WERI-Rb-1 (cell line): ENCODE measurements around the gene ADORA2A.
A peak's percentile ranks its signal among the peaks of the same experiment; 100 is the strongest.

Source experiments
- DNase-seq: peaks from one replicate; pipeline ENCODE4 v3.0.0-alpha.2; 2020
- H3K27ac ChIP-seq: fragments of 250-450 bp; sonication (Bioruptor Pico); 2 replicates; pipeline ENCODE4 v1.5.1; 2020; ENCODE audit warnings: mild to moderate bottlenecking, moderate library complexity
- H3K27me3 ChIP-seq: fragments of 250-450 bp; sonication (Bioruptor Pico); 2 replicates; pipeline ENCODE4 v1.5.1; 2021; ENCODE audit warnings: mild to moderate bottlenecking, low read depth, moderate library complexity; ENCODE audit not compliant: insufficient read depth, severe bottlenecking
- H3K36me3 ChIP-seq: fragments of 250-450 bp; sonication (Bioruptor Pico); 2 replicates; pipeline ENCODE4 v1.5.1; 2020; ENCODE audit warnings: mild to moderate bottlenecking, moderate library complexity
- H3K4me3 ChIP-seq: 2 replicates; pipeline ENCODE4 v1.5.1; 2011; ENCODE audit warnings: low read depth, mild to moderate bottlenecking, control low read depth, low read length
- H3K9me3 ChIP-seq: fragments of 250-450 bp; sonication (Bioruptor Pico); 2 replicates; pipeline ENCODE4 v1.5.1; 2021; ENCODE audit warnings: mild to moderate bottlenecking, moderate library complexity; ENCODE audit not compliant: severe bottlenecking
- CTCF ChIP-seq: IDR thresholded peaks from 2 replicates; pipeline ENCODE4 v1.5.1; 2011; ENCODE audit warnings: low read depth, mild to moderate bottlenecking, control low read depth, inconsistent platforms, low read length

ADORA2A gene

GRCh38 chr22:24420072-24420976 is 7.1 kb upstream of the ADORA2A start:
- H3K27ac ChIP-seq = no peak overlapping the region

GRCh38 chr22:24420977-24421343 is 6.4 kb upstream of the ADORA2A start:
- DNase-seq = no peak
- no peaks in the 10 kb centered on the region for H3K27me3 ChIP-seq
- H3K27ac ChIP-seq = no peak overlapping the region
- peaks cover 9% of the 10 kb centered on the region for H3K36me3 ChIP-seq
- H3K9me3 ChIP-seq = no peaks in the 10 kb centered on the region
- TF ChIP-seq CTCF = no peak
- H3K4me3 ChIP-seq = no peak overlapping the region

More at GRCh38 chr22:24420072-24420976, 7.1 kb upstream of the ADORA2A start:
- TF ChIP-seq CTCF = no peak
- Histone ChIP-seq H3K36me3 (peaks cover 14% of the 10 kb centered on the region), H3K27me3 (no peaks in the 10 kb centered on the region), H3K9me3 (no peaks in the 10 kb centered on the region), H3K4me3 (no peak overlapping the region)
- no peak for DNase-seq

- Histone ChIP-seq H3K27me3 (no peaks in the 10 kb centered on the region), H3K27ac (no peak overlapping the region), H3K36me3 (peaks cover 6% of the 10 kb centered on the region), H3K9me3 (no peaks in the 10 kb centered on the region), H3K4me3 (no peak overlapping the region)
- peak; percentile 64 for TF ChIP-seq CTCF
- peak; percentile 82 for DNase-seq
These were observed 5.9 kb upstream of the ADORA2A start for GRCh38 chr22:24421428-24421931.

GRCh38 chr22:24422102-24422665 is 5.2 kb upstream of the ADORA2A start:
- H3K36me3 ChIP-seq = peaks cover 3% of the 10 kb centered on the region
- no peaks in the 10 kb centered on the region for H3K9me3 ChIP-seq
- no peak overlapping the region for H3K27ac ChIP-seq
- no peak overlapping the region for H3K4me3 ChIP-seq
- DNase-seq = no peak
- TF ChIP-seq CTCF = no peak
- H3K27me3 ChIP-seq = no peaks in the 10 kb centered on the region

GRCh38 chr22:24423519-24424000 is 3.8 kb upstream of the ADORA2A start:
- no peaks in the 10 kb centered on the region for H3K9me3 ChIP-seq
- H3K27me3 ChIP-seq = no peaks in the 10 kb centered on the region
- H3K36me3 ChIP-seq = no peaks in the 10 kb centered on the region
- no peak overlapping the region for H3K4me3 ChIP-seq
- no peak overlapping the region for H3K27ac ChIP-seq
- TF ChIP-seq CTCF = peak; percentile 74
- DNase-seq = peak; percentile 40
